Heart left ventricle (tissue), 13 donors: Measurements from ENCODE around the gene MST1.

Experiments
- POLR2A ChIP-seq, 2 donors: fragments of 450-650 bp; IDR thresholded peaks; one replicate each; pipeline ENCODE4 v1.6.1; 2017; ENCODE audit warnings: antibody characterized with exemption in 2 of 2, mild to moderate bottlenecking in 2 of 2, moderate library complexity in 2 of 2
- TF ChIP-seq, protein P1 (sequence below), 12 donors: fragments of 200-600 bp; sonication (generic) in 4 of 12; IDR thresholded peaks; one replicate each; pipeline versions ENCODE4 v1.5.0 to v1.8.0; 2018 to 2022; ENCODE audit warnings: antibody characterized with exemption in 12 of 12, mild to moderate bottlenecking in 5 of 12
- donor health status: ischemic (EF 13 %, LVEDD 7.1; RV severe dilation, severe dysfunction).
- donor health status: DM: no; HTN: yes; CAD: no.
- donor health status: DM: no; HTN: no; CAD: no.
- donor health status: ischemic (EF 25% LVEDD 6.9; RV normal size, moderate dysfunction).
- donor health status: ischemic (EF 25% LVEDD 5.7; RV mildly dilated, moderate dysfunction).
- donor health status: ischemic (EF 35%, LVEDD 5.7; RV mildly dilated, moderate dysfunction).
- donor health status: nonischemic (EF 11% LVEDD 7.7; RV severe dilation, severe dysfunction).
- donor health status: DM: yes; HTN: yes; CAD: no.
- donor health status: PGD.
- donor health status: ischemic (EF 29% LVEDD 5.4; RV normal size, mild dysfunction).
- donor health status: nonischemic (EF 23%, LVEDD 6.1; RV moderate dilation, normal function).

GRCh38 chr3:49716691-49717210 lies 27.5 kb upstream of the MST1 start:
- TF ChIP-seq, protein P1, sequence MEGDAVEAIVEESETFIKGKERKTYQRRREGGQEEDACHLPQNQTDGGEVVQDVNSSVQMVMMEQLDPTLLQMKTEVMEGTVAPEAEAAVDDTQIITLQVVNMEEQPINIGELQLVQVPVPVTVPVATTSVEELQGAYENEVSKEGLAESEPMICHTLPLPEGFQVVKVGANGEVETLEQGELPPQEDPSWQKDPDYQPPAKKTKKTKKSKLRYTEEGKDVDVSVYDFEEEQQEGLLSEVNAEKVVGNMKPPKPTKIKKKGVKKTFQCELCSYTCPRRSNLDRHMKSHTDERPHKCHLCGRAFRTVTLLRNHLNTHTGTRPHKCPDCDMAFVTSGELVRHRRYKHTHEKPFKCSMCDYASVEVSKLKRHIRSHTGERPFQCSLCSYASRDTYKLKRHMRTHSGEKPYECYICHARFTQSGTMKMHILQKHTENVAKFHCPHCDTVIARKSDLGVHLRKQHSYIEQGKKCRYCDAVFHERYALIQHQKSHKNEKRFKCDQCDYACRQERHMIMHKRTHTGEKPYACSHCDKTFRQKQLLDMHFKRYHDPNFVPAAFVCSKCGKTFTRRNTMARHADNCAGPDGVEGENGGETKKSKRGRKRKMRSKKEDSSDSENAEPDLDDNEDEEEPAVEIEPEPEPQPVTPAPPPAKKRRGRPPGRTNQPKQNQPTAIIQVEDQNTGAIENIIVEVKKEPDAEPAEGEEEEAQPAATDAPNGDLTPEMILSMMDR (IDR thresholded peaks at IDR 0.05): no peak
- TF ChIP-seq POLR2A (IDR thresholded peaks at IDR 0.05): no peak
